SU-DHL-6 (cell line): ENCODE measurements around the gene RGL3.

Experiments
- CTCF ChIP-seq: fragments of 200-600 bp; sonication (generic); IDR thresholded peaks from one replicate; pipeline ENCODE4 v1.5.1; 2017; ENCODE audit warnings: antibody characterized with exemption, mild to moderate bottlenecking, low read length, moderate library complexity; ENCODE audit not compliant: insufficient read depth, poor library complexity, severe bottlenecking
- EZH2phosphoT487 ChIP-seq: fragments of 200-600 bp; sonication (generic), shearing (Covaris generic); conservative IDR thresholded peaks from 2 replicates; pipeline ENCODE4 v1.6.1; 2018; ENCODE audit warnings: mild to moderate bottlenecking, antibody characterized with exemption, low read length, moderate library complexity, mixed read lengths

DNA sequence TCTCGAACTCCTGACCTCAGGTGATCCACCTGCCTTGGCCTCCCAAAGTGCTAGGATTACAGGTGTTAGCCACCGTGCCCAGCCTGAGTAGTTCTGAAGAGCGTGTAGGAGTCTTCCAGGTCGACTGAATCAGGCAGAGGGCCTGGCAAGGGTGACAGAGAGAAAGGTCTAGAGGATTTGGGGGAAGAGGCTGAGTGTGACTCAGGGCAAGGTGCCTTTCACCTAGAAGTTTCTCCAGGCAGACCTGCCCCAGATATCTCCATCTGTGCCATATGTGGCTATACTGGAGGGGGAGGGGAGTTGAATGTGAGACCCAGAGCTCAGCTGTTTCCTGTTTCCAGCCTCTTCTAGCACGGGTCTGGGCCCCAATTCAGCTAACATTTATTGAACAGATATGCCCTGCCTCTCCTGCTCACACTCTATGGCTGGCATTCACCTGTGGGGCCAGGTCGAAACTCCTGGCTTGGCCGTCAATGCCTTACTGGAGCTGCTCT is 71.5 kb downstream of the RGL3 start:
- TF ChIP-seq CTCF, result no peak
- TF ChIP-seq EZH2phosphoT487, result no peak
